ENCODE data around the gene TAF11L11. TPM values are rescaled to one million over a fixed set of nuclear protein-coding genes. Genes with fewer than 3 reads are reported as not detected.
"Not testable (repeated sequence)": the region's sequence is repeated elsewhere in the genome, so short reads cannot be mapped to it uniquely, and the experiment has no call there.

TAF11L11 gene
- polyA plus RNA-seq, 1 donor (not counting 4 experiments of a cell fraction or from before 2014, with no cell fraction given) = not detected

GRCh38 chr5:17604951-17605350, 968 bp downstream of the TAF11L11 start:
- FAIRE-seq (no peak), DNase-seq (ENCODE audit: low read depth, low spot score) (no peak)
- no peak overlapping the region for H3K4me3 ChIP-seq (ENCODE audit: control insufficient read depth in 2 of 3, extremely low read depth in 1 of 3, insufficient read depth in 2 of 3, low read depth in 1 of 3, low read length in 3 of 3)
- no peaks in the 10 kb centered on the region for H3K9me1 ChIP-seq (ENCODE audit: control insufficient read depth, extremely low read depth, insufficient read depth, low read length)
- no peaks in the 10 kb centered on the region for H3K36me3 ChIP-seq (ENCODE audit: control insufficient read depth in 2 of 2, extremely low read depth in 1 of 2, insufficient read depth in 2 of 2, low read length in 2 of 2)
- no peaks in the 10 kb centered on the region for H3K27me3 ChIP-seq (ENCODE audit: control insufficient read depth, extremely low read depth, insufficient read depth, low read length)
- no peaks in the 10 kb centered on the region for H4K20me1 ChIP-seq (ENCODE audit: control insufficient read depth, extremely low read depth, insufficient read depth, low read length)
- H3K9ac ChIP-seq (ENCODE audit: control insufficient read depth, extremely low read depth, insufficient read depth, low read length) = no peak overlapping the region
- peaks cover 4% of the 10 kb centered on the region for H3K9me3 ChIP-seq (ENCODE audit: control insufficient read depth, low read depth, low read length)
- H3K4me2 ChIP-seq (ENCODE audit: control insufficient read depth, extremely low read depth, insufficient read depth, low read depth, low read length) = no peak overlapping the region
- no peak for TF ChIP-seq EZH2 (IDR thresholded peaks at IDR 0.05; ENCODE audit: low read length)
- no peak for TF ChIP-seq CTCF (optimal IDR thresholded peaks at IDR 0.05 in 1 of 3, IDR thresholded peaks at IDR 0.05 in 1 of 3, conservative IDR thresholded peaks at IDR 0.05 in 1 of 3; ENCODE audit: extremely low read depth in 1 of 3, insufficient read depth in 2 of 3, low read length in 3 of 3)
- dilution Hi-C loops (cut with MboI; ENCODE audit: extremely low pct_ligation_motif_present, low sequenced_read_pairs) = no loop called here
- H3K79me2 ChIP-seq (ENCODE audit: control insufficient read depth, insufficient read depth, low read length) = no peaks in the 10 kb centered on the region
- H2AFZ ChIP-seq (ENCODE audit: control insufficient read depth, low read length) = no peak overlapping the region
- no peak overlapping the region for H3K27ac ChIP-seq (ENCODE audit: control insufficient read depth, insufficient read depth, low read length)
- no peaks in the 10 kb centered on the region for H3K4me1 ChIP-seq (ENCODE audit: control insufficient read depth, extremely low read depth, insufficient read depth, low read length)

GRCh38 chr5:17607461-17607860, 3.5 kb downstream of the TAF11L11 start:
- dilution Hi-C loops (cut with MboI; ENCODE audit: extremely low pct_ligation_motif_present, low sequenced_read_pairs); H3K36me3 ChIP-seq (ENCODE audit: control insufficient read depth in 2 of 2, extremely low read depth in 1 of 2, insufficient read depth in 2 of 2, low read length in 2 of 2); H3K4me3 ChIP-seq (ENCODE audit: control insufficient read depth in 2 of 3, extremely low read depth in 1 of 3, insufficient read depth in 2 of 3, low read depth in 1 of 3, low read length in 3 of 3); H4K20me1 ChIP-seq (ENCODE audit: control insufficient read depth, extremely low read depth, insufficient read depth, low read length); DNase-seq (ENCODE audit: low read depth, low spot score); H3K9me1 ChIP-seq (ENCODE audit: control insufficient read depth, extremely low read depth, insufficient read depth, low read length); H3K79me2 ChIP-seq (ENCODE audit: control insufficient read depth, insufficient read depth, low read length); H3K9ac ChIP-seq (ENCODE audit: control insufficient read depth, extremely low read depth, insufficient read depth, low read length); H3K4me2 ChIP-seq (ENCODE audit: control insufficient read depth, extremely low read depth, insufficient read depth, low read depth, low read length); H3K27ac ChIP-seq (ENCODE audit: control insufficient read depth, insufficient read depth, low read length); H3K27me3 ChIP-seq (ENCODE audit: control insufficient read depth, extremely low read depth, insufficient read depth, low read length); H2AFZ ChIP-seq (ENCODE audit: control insufficient read depth, low read length); H3K9me3 ChIP-seq (ENCODE audit: control insufficient read depth, low read depth, low read length); FAIRE-seq; H3K4me1 ChIP-seq (ENCODE audit: control insufficient read depth, extremely low read depth, insufficient read depth, low read length): not testable (repeated sequence)

DNA sequence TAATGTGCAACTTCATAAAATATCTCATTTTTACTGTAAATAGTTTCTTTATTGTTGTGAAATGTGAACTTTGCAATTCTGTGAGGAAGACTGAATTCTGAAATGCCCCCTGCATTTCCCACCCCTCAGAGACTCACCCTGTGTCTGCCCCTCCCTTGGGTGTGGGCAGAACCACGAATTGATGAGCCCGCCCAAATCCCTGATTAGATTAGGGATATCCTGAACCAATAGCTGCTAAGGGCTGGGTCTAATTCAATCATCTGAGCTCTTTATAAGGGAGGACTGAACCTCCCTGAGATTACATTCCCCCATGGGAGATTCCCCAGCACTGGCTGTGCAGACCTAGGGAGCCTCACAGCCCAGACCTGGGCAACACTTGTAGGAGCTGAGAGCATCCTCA, 6.1 kb downstream of the TAF11L11 start, which contains the start of gene TAF11L12:
Gene TAF11L12 (plus strand): TSS at position 301 of the 400 bp plus-strand sequence.
- H3K9me1 ChIP-seq (ENCODE audit: control insufficient read depth, extremely low read depth, insufficient read depth, low read length); H3K79me2 ChIP-seq (ENCODE audit: control insufficient read depth, insufficient read depth, low read length); DNase-seq (ENCODE audit: low read depth, low spot score); H2AFZ ChIP-seq (ENCODE audit: control insufficient read depth, low read length); H3K4me3 ChIP-seq (ENCODE audit: control insufficient read depth in 2 of 3, extremely low read depth in 1 of 3, insufficient read depth in 2 of 3, low read depth in 1 of 3, low read length in 3 of 3); H3K27ac ChIP-seq (ENCODE audit: control insufficient read depth, insufficient read depth, low read length); H3K4me2 ChIP-seq (ENCODE audit: control insufficient read depth, extremely low read depth, insufficient read depth, low read depth, low read length); dilution Hi-C loops (cut with MboI; ENCODE audit: extremely low pct_ligation_motif_present, low sequenced_read_pairs); H4K20me1 ChIP-seq (ENCODE audit: control insufficient read depth, extremely low read depth, insufficient read depth, low read length); H3K9me3 ChIP-seq (ENCODE audit: control insufficient read depth, low read depth, low read length); H3K27me3 ChIP-seq (ENCODE audit: control insufficient read depth, extremely low read depth, insufficient read depth, low read length); H3K36me3 ChIP-seq (ENCODE audit: control insufficient read depth in 2 of 2, extremely low read depth in 1 of 2, insufficient read depth in 2 of 2, low read length in 2 of 2); FAIRE-seq; H3K4me1 ChIP-seq (ENCODE audit: control insufficient read depth, extremely low read depth, insufficient read depth, low read length); H3K9ac ChIP-seq (ENCODE audit: control insufficient read depth, extremely low read depth, insufficient read depth, low read length): not testable (repeated sequence)

All from keratinocyte (primary cell).